ENCODE measurements around the gene S100PBP. TPM values are rescaled to one million over a fixed set of nuclear protein-coding genes. Genes with fewer than 3 reads are reported as not detected.

The S100PBP gene
- polyA plus RNA-seq, 1 experiment: 20.7 TPM

- no peak for DNase-seq (ENCODE audit: low read depth)
- ChIA-PET POLR2A (no interaction called here), CTCF (interaction anchor here (1.5 to 1.7 kb wide), 3 partner anchors 25 to 189 kb away, joined by 3 to 6 read pairs (median 4); no protein-coding TSS in a partner anchor)
- Histone ChIP-seq H3K4me3 (ENCODE audit: low read depth, low read length) (no peak overlapping the region), H3K36me3 (ENCODE audit: control insufficient read depth, insufficient read depth, low read length) (no peaks in the 10 kb centered on the region; the same call in 1 of the 2 replicates), H3K27me3 (ENCODE audit: control insufficient read depth, insufficient read depth, low read length) (no peaks in the 10 kb centered on the region; the same call in 1 of the 2 replicates)
- TF ChIP-seq, protein P1, sequence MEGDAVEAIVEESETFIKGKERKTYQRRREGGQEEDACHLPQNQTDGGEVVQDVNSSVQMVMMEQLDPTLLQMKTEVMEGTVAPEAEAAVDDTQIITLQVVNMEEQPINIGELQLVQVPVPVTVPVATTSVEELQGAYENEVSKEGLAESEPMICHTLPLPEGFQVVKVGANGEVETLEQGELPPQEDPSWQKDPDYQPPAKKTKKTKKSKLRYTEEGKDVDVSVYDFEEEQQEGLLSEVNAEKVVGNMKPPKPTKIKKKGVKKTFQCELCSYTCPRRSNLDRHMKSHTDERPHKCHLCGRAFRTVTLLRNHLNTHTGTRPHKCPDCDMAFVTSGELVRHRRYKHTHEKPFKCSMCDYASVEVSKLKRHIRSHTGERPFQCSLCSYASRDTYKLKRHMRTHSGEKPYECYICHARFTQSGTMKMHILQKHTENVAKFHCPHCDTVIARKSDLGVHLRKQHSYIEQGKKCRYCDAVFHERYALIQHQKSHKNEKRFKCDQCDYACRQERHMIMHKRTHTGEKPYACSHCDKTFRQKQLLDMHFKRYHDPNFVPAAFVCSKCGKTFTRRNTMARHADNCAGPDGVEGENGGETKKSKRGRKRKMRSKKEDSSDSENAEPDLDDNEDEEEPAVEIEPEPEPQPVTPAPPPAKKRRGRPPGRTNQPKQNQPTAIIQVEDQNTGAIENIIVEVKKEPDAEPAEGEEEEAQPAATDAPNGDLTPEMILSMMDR (IDR thresholded peaks at IDR 0.05; ENCODE audit: insufficient read depth, low read depth, low read length): no peak
Measured at GRCh38 chr1:32898056-32898455, 80.6 kb downstream of the S100PBP start.

DNA sequence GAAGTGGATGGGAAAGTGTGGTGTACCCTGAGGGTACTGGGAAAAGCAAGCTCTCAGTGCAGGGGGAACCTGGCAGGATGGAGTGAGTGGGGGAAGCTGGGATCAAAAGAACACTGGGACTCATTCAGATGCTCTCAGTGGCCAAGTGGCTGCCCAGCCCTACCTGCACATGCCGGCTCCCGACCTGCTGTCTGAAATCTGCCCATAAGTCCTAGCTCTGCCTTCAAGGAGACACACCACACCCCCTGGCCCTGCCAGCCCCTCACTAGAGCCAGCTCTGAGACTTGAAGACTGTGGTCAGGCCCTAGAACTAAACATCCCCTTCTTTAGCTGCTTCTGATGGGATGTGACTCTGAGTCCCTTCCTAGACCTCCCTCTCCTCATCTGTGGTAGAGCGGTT lies 81.5 kb downstream of the S100PBP start:
- TF ChIP-seq, protein P1 (IDR thresholded peaks at IDR 0.05; ENCODE audit: insufficient read depth, low read depth, low read length): no peak
- Histone ChIP-seq H3K36me3 (ENCODE audit: control insufficient read depth, insufficient read depth, low read length) (no peaks in the 10 kb centered on the region; the same call in 1 of the 2 replicates), H3K27me3 (ENCODE audit: control insufficient read depth, insufficient read depth, low read length) (no peaks in the 10 kb centered on the region; the same call in 1 of the 2 replicates), H3K4me3 (ENCODE audit: low read depth, low read length) (no peak overlapping the region)
- CTCF ChIA-PET: interaction anchor here (0.6 to 2.1 kb wide), 5 partner anchors 8 to 187 kb away, joined by 3 to 6 read pairs (median 4); no protein-coding TSS in a partner anchor
- DNase-seq (ENCODE audit: low read depth): no peak
- POLR2A ChIA-PET: no interaction called here

GRCh38 chr1:32899586-32900296 lies 82.3 kb downstream of the S100PBP start:
- no peaks in the 10 kb centered on the region; the same call in 1 of the 2 replicates for H3K27me3 ChIP-seq (ENCODE audit: control insufficient read depth, insufficient read depth, low read length)
- no peaks in the 10 kb centered on the region; the same call in 1 of the 2 replicates for H3K36me3 ChIP-seq (ENCODE audit: control insufficient read depth, insufficient read depth, low read length)
- H3K4me3 ChIP-seq (ENCODE audit: low read depth, low read length): no peak overlapping the region
- ChIA-PET CTCF (interaction anchor here (0.8 to 2.1 kb wide), 4 partner anchors 9 to 187 kb away, joined by 3 to 6 read pairs (median 4); no protein-coding TSS in a partner anchor), POLR2A (no interaction called here)
- DNase-seq (ENCODE audit: low read depth): no peak
- TF ChIP-seq, protein P1 (IDR thresholded peaks at IDR 0.05; ENCODE audit: insufficient read depth, low read depth, low read length): no peak

DNA sequence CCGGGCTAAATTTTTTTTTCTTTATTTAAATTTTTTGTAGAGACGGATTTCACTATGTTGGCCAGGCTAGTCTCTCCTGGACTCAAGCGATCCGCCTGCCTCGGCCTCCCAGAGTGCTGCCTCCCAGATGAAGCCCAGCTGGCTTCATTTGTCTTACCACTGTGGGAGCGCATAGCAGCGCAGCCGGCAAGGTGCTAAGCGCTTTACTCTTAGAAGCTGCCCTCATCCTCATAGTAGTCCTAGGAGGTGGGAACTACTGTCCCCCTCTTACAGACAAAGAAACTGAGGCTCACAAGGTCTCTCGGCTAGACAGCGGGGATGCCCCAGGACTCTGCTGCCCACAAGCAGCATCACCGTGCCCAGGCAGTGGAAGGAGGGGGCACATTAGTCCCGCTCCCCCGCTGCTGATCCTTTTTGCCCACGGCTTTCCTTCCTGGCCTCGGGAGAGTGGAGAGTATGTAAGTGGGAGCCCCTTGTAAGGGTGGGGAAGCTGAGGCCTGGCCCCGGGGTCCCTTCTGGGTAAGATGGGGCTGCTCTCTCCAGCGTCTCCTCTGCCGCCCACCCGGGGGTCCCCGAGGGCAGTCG lies 83.0 kb downstream of the S100PBP start:
- Histone ChIP-seq H3K4me3 (ENCODE audit: low read depth, low read length) (peak overlapping the region; percentile 62), H3K36me3 (ENCODE audit: control insufficient read depth, insufficient read depth, low read length) (no peaks in the 10 kb centered on the region; the same call in 1 of the 2 replicates), H3K27me3 (ENCODE audit: control insufficient read depth, insufficient read depth, low read length) (no peaks in the 10 kb centered on the region; the same call in 1 of the 2 replicates)
- no peak for DNase-seq (ENCODE audit: low read depth)
- ChIA-PET CTCF (interaction anchor here (2.1 kb wide), 1 partner anchor 9 kb away, joined by 6 read pairs; no protein-coding TSS in a partner anchor), POLR2A (no interaction called here)
- TF ChIP-seq, protein P1 (IDR thresholded peaks at IDR 0.05; ENCODE audit: insufficient read depth, low read depth, low read length): no peak

All from BJ (cell line).